H1 (cell line): ENCODE results near the gene HSPA4. TPM values are rescaled to one million over a fixed set of nuclear protein-coding genes. Genes with fewer than 3 reads are reported as not detected.

ENCODE experiments used
- CTCF ChIA-PET: fragments of 300-600 bp; sonication (Branson Sonifier 250); formaldehyde crosslinking; loops from one replicate; lab custom pipeline; 2021; ENCODE audit not compliant: partially characterized antibody; lab: Charles Lee
- POLR2A ChIA-PET: fragments of 300-600 bp; sonication (Branson Sonifier 250); formaldehyde crosslinking; loops from one replicate; lab custom pipeline; 2021; ENCODE audit warnings: inconsistent platforms; ENCODE audit not compliant: partially characterized antibody; lab: Charles Lee
- DNase-seq, 2 experiments: peaks; one replicate each; pipeline versions ENCODE4 v3.0.0 to v3.0.0-alpha.2; 2010 to 2022; ENCODE audit warnings: low spot score in 2 of 2, low read depth in 1 of 2, mixed read lengths in 1 of 2
- FAIRE-seq: peaks from 2 replicates; lab custom pipeline; 2011; peaks lifted over from hg19 to GRCh38; lab: Jason Lieb, UNC
- H2AFZ ChIP-seq: 2 replicates; pipeline ENCODE4 v1.8.1; 2012; ENCODE audit warnings: low read length, inconsistent platforms
- H2AK5ac ChIP-seq: 2 replicates; pipeline ENCODE4 v1.6.1; 2013; ENCODE audit warnings: low read depth, low read length
- H2BK120ac ChIP-seq: replicated peaks from 2 replicates; pipeline ENCODE3; 2013; ENCODE audit warnings: low read depth, low read length, inconsistent platforms
- H2BK12ac ChIP-seq: 2 replicates; pipeline ENCODE4 v1.6.1; 2013; ENCODE audit warnings: low read depth, low read length
- H2BK15ac ChIP-seq: 2 replicates; pipeline ENCODE4 v1.6.1; 2013; ENCODE audit warnings: low read length
- H2BK20ac ChIP-seq: 2 replicates; pipeline ENCODE4 v1.6.1; 2013; ENCODE audit warnings: low read length
- H2BK5ac ChIP-seq: 2 replicates; pipeline ENCODE4 v1.6.1; 2013; ENCODE audit warnings: low read depth, low read length
- H3K14ac ChIP-seq: 2 replicates; pipeline ENCODE4 v1.6.1; 2013; ENCODE audit warnings: inconsistent platforms; ENCODE audit not compliant: insufficient read length
- H3K18ac ChIP-seq: 2 replicates; pipeline ENCODE4 v1.6.1; 2013; ENCODE audit warnings: low read length; ENCODE audit errors: extremely low read depth
- H3K23ac ChIP-seq: 2 replicates; pipeline ENCODE4 v1.6.1; 2013; ENCODE audit warnings: inconsistent platforms; ENCODE audit not compliant: insufficient read length
- H3K23me2 ChIP-seq: 2 replicates; pipeline ENCODE4 v1.6.1; 2013; ENCODE audit warnings: low read depth, low read length
- H3K27ac ChIP-seq: 2 replicates; pipeline ENCODE4 v1.6.1; 2011; ENCODE audit warnings: low read depth, low read length, inconsistent platforms
- H3K27me3 ChIP-seq, 4 experiments: replicated peaks in 1 of 4; 1 replicate in 1 of 4; 2 replicates in 3 of 4; pipeline versions ENCODE4 v1.6.1 to v1.8.1; 2011 to 2013; ENCODE audit warnings: low read length in 3 of 4, mild to moderate bottlenecking in 3 of 4, inconsistent platforms in 2 of 4, mixed read lengths in 2 of 4, moderate library complexity in 1 of 4; ENCODE audit not compliant: control insufficient read depth in 3 of 4, insufficient read depth in 3 of 4; ENCODE audit errors: extremely low read depth in 1 of 4
- H3K36me3 ChIP-seq, 4 experiments: 2 replicates each; pipeline versions ENCODE4 v1.6.1 to v1.8.1; 2011 to 2013; ENCODE audit warnings: mild to moderate bottlenecking in 4 of 4, low read length in 3 of 4, moderate library complexity in 2 of 4, control low read depth in 1 of 4, inconsistent platforms in 1 of 4; ENCODE audit not compliant: insufficient read depth in 4 of 4, control insufficient read depth in 2 of 4
- H3K4ac ChIP-seq: replicated peaks from 2 replicates; pipeline ENCODE3; 2013; ENCODE audit warnings: low read length, low read depth, mixed read lengths, inconsistent platforms; ENCODE audit not compliant: insufficient read length
- H3K4me1 ChIP-seq, 4 experiments: replicated peaks in 1 of 4; 1 replicate in 1 of 4; 2 replicates in 3 of 4; pipeline versions ENCODE4 v1.6.1 to v1.8.1; 2011 to 2013; ENCODE audit warnings: low read length in 3 of 4, inconsistent platforms in 2 of 4, mixed read lengths in 1 of 4; ENCODE audit not compliant: insufficient read depth in 4 of 4, control insufficient read depth in 3 of 4
- H3K4me2 ChIP-seq, 2 experiments: 2 replicates each; pipeline versions ENCODE4 v1.6.1 to v1.8.1; 2011 to 2013; ENCODE audit warnings: low read depth in 2 of 2, low read length in 2 of 2, control low read depth in 1 of 2, inconsistent platforms in 1 of 2, mild to moderate bottlenecking in 1 of 2; ENCODE audit not compliant: insufficient read depth in 1 of 2
- H3K4me3 ChIP-seq, 4 experiments: fragments of 200-600, 300-600 bp in 1 of 4; sonication (generic), shearing (Covaris generic), sonication (Bioruptor Twin) in 1 of 4; 2 replicates each; pipeline versions ENCODE4 v1.5.1 to v1.8.1; 2011 to 2016; ENCODE audit warnings: low read length in 4 of 4, low read depth in 3 of 4, control low read depth in 2 of 4, inconsistent platforms in 2 of 4, mild to moderate bottlenecking in 2 of 4, mixed read lengths in 1 of 4, moderate library complexity in 1 of 4; ENCODE audit not compliant: insufficient read depth in 2 of 4; ENCODE audit errors: extremely low read depth in 1 of 4
- H3K56ac ChIP-seq: replicated peaks from 2 replicates; pipeline ENCODE3; 2013; ENCODE audit warnings: low read depth, mild to moderate bottlenecking, mixed read lengths, low read length, inconsistent platforms; ENCODE audit not compliant: insufficient read length
- H3K79me1 ChIP-seq: 2 replicates; pipeline ENCODE4 v1.6.1; 2013; ENCODE audit warnings: low read depth, low read length, control low read depth
- H3K79me2 ChIP-seq, 2 experiments: 2 replicates each; pipeline versions ENCODE4 v1.6.1 to v1.8.1; 2012 to 2013; ENCODE audit warnings: low read length in 2 of 2, mild to moderate bottlenecking in 2 of 2, inconsistent platforms in 1 of 2; ENCODE audit not compliant: insufficient read depth in 2 of 2, control insufficient read depth in 1 of 2
- H3K9ac ChIP-seq, 4 experiments: replicated peaks in 1 of 4; 1 replicate in 1 of 4; 2 replicates in 3 of 4; pipeline versions ENCODE4 v1.6.1 to v1.8.1; 2011 to 2013; ENCODE audit warnings: low read depth in 3 of 4, low read length in 3 of 4, control low read depth in 2 of 4, mild to moderate bottlenecking in 2 of 4, moderate library complexity in 2 of 4, inconsistent platforms in 1 of 4; ENCODE audit errors: extremely low read depth in 1 of 4
- H3K9me3 ChIP-seq, 2 experiments: 2 replicates each; pipeline versions ENCODE4 v1.6.1 to v1.8.1; 2012 to 2013; ENCODE audit warnings: mild to moderate bottlenecking in 2 of 2, moderate library complexity in 2 of 2, control low read depth in 1 of 2, inconsistent platforms in 1 of 2, low read depth in 1 of 2, low read length in 1 of 2, mixed read lengths in 1 of 2; ENCODE audit not compliant: insufficient read depth in 2 of 2
- H4K20me1 ChIP-seq, 2 experiments: replicated peaks in 1 of 2; 2 replicates each; pipeline versions ENCODE3 to v1.8.1; 2011 to 2013; ENCODE audit warnings: inconsistent platforms in 2 of 2, low read length in 2 of 2, mild to moderate bottlenecking in 1 of 2; ENCODE audit not compliant: insufficient read depth in 2 of 2, control insufficient read depth in 1 of 2
- H4K5ac ChIP-seq: 2 replicates; pipeline ENCODE4 v1.6.1; 2013; ENCODE audit warnings: low read length, low read depth, mixed read lengths, inconsistent platforms; ENCODE audit not compliant: insufficient read length
- H4K8ac ChIP-seq: 2 replicates; pipeline ENCODE4 v1.8.0; 2013; ENCODE audit warnings: mild to moderate bottlenecking, moderate library complexity, low read length, inconsistent platforms; ENCODE audit not compliant: insufficient read depth; ENCODE audit errors: extremely low read depth
- H4K91ac ChIP-seq: replicated peaks from 2 replicates; pipeline ENCODE3; 2013; ENCODE audit warnings: low read length, mixed read lengths, inconsistent platforms; ENCODE audit not compliant: insufficient read length
- CTBP2 ChIP-seq: IDR thresholded peaks from 2 replicates; pipeline ENCODE4 v1.7.0; 2011; ENCODE audit warnings: borderline replicate concordance, mild to moderate bottlenecking, moderate library complexity, mixed read lengths, low read length; ENCODE audit not compliant: insufficient read depth, insufficient read length
- EP300 ChIP-seq, 2 experiments: IDR thresholded peaks; 1 replicate in 1 of 2; 2 replicates in 1 of 2; pipeline ENCODE4 v1.6.1; 2011 to 2012; ENCODE audit warnings: low read depth in 2 of 2, low read length in 2 of 2, mild to moderate bottlenecking in 2 of 2, borderline replicate concordance in 1 of 2, inconsistent platforms in 1 of 2, moderate library complexity in 1 of 2
- JUND ChIP-seq: IDR thresholded peaks from 2 replicates; pipeline ENCODE4 v1.6.1; 2011; ENCODE audit warnings: mild to moderate bottlenecking, improper control_type of control experiment, low read length
- POU5F1 ChIP-seq: IDR thresholded peaks from 2 replicates; pipeline ENCODE4 v1.6.1; 2011; ENCODE audit warnings: low read depth, mild to moderate bottlenecking, low read length, moderate library complexity
- RAD21 ChIP-seq, 2 experiments: IDR thresholded peaks in 1 of 2; conservative IDR thresholded peaks in 1 of 2; 2 replicates each; pipeline ENCODE4 v1.6.1; 2011; ENCODE audit warnings: low read depth in 2 of 2, low read length in 2 of 2, improper control_type of control experiment in 1 of 2, inconsistent platforms in 1 of 2, mild to moderate bottlenecking in 1 of 2, moderate library complexity in 1 of 2
- SIRT6 ChIP-seq: IDR thresholded peaks from one replicate; pipeline ENCODE4 v1.7.1; 2012; ENCODE audit warnings: low read length, inconsistent platforms
- SP4 ChIP-seq: IDR thresholded peaks from 2 replicates; pipeline ENCODE4 v1.6.1; 2012; ENCODE audit warnings: low read length, inconsistent platforms
- TEAD4 ChIP-seq: IDR thresholded peaks from 2 replicates; pipeline ENCODE4 v1.6.1; 2012; ENCODE audit warnings: low read depth, low read length, inconsistent platforms, mixed read lengths
- USF2 ChIP-seq: IDR thresholded peaks from 2 replicates; pipeline ENCODE4 v1.6.1; 2011; ENCODE audit warnings: low read length, improper control_type of control experiment
- ZNF274 ChIP-seq: IDR thresholded peaks from 2 replicates; pipeline ENCODE4 v1.7.0; 2012; ENCODE audit warnings: low read length, borderline replicate concordance; ENCODE audit errors: extremely low read depth
- WGBS, 2 experiments: shearing (Covaris generic) in 1 of 2; methylation state at CpG; one replicate each; pipeline versions ENCODE4 v1.1.6 to v1.1.7; 2013 to 2015; ENCODE audit warnings: low lambda C conversion rate in 2 of 2, mixed read lengths in 2 of 2, inconsistent platforms in 1 of 2, low coverage in 1 of 2, missing lambda C conversion rate in 1 of 2; ENCODE audit not compliant: insufficient replicate concordance in 2 of 2, insufficient coverage in 1 of 2, insufficient read length in 1 of 2; ENCODE audit errors: extremely low coverage in 1 of 2, missing lambda C conversion rate in 1 of 2; 5-methylcytosine and 5-hydroxymethylcytosine counted together
- polyA plus RNA-seq, 7 experiments: library from polyadenylated mRNA; depleted of rRNA in 3 of 7; stranded (reverse) in 5 of 7; unstranded in 2 of 7; fragments of >200 nt in 5 of 7; fragments of 200-250 nt in 2 of 7; gene quantifications; 1 replicate in 5 of 7; 2 replicates in 1 of 7; 4 replicates in 1 of 7; pipeline versions ENCODE4 v1.2.1 to v1.2.3, GENCODE V29; 2011 to 2013; ENCODE audit warnings: missing spikeins in 2 of 7, mixed read lengths in 2 of 7
- total RNA-seq: library from RNA; stranded (reverse); fragmentation: NEBNext Ultra II Directional; extraction: Animal tissue kit (Norgen Biotek cat#: 25700); gene quantifications from 2 replicates; pipeline ENCODE4 v1.2.1, GENCODE V29; 2021

Gene HSPA4
- total and polyA plus RNA-seq, 2 of the 8 experiments (the other 6 are each of a cell fraction or from before 2014, with no cell fraction given): 28.9 to 445 TPM

- no peak overlapping the region for H3K14ac ChIP-seq
- no peak overlapping the region for H2AK5ac ChIP-seq
- H3K56ac ChIP-seq: no peak overlapping the region
- no peak overlapping the region for H2BK15ac ChIP-seq
- TF ChIP-seq POU5F1 (no peak), RAD21 (IDR thresholded peaks at IDR 0.05 in 1 of 2, conservative IDR thresholded peaks at IDR 0.05 in 1 of 2; ENCODE audit: low read depth in 2 of 2, low read length in 2 of 2) (no peak), USF2 (no peak), EP300 (IDR thresholded peaks at IDR 0.05; ENCODE audit: borderline replicate concordance in 1 of 2, low read depth in 2 of 2, low read length in 2 of 2) (no peak), SP4 (no peak), ZNF274 (no peak), SIRT6 (no peak), JUND (no peak), CTBP2 (no peak), TEAD4 (no peak)
- H2BK5ac ChIP-seq: no peak overlapping the region
- ChIA-PET CTCF (interaction anchor here (0.9 to 2.2 kb wide), 8 partner anchors 8 to 122 kb away, joined by 3 to 7 read pairs (median 4); no protein-coding TSS in a partner anchor), POLR2A (no interaction called here)
- no peaks in the 10 kb centered on the region for H3K36me3 ChIP-seq
- no peak overlapping the region for H2BK120ac ChIP-seq
- no peak overlapping the region for H3K23ac ChIP-seq
- no peak overlapping the region for H3K9ac ChIP-seq
- H4K91ac ChIP-seq: no peak overlapping the region
- no peak overlapping the region for H2BK12ac ChIP-seq
- no peak overlapping the region for H4K8ac ChIP-seq
- H2BK20ac ChIP-seq: no peak overlapping the region
- no peak overlapping the region for H3K27ac ChIP-seq
- no peak overlapping the region for H3K18ac ChIP-seq
- no peaks in the 10 kb centered on the region for H3K79me2 ChIP-seq
- H3K27me3 ChIP-seq: peaks cover 0 to 2% (median 0%) of the 10 kb centered on the region in 4 experiments; a peak in 1 of 7 replicates
- no peaks in the 10 kb centered on the region for H3K79me1 ChIP-seq
- H3K4ac ChIP-seq: no peak overlapping the region
- WGBS, 2 experiments: 94% methylated on average over 1 of the region's 1 CpG; no CpG with 5 or more reads in 1 of the 2 experiments
- H2AFZ ChIP-seq: no peak overlapping the region
- FAIRE-seq (no peak), DNase-seq (no peak)
- H4K20me1 ChIP-seq: no peaks in the 10 kb centered on the region
- H3K23me2 ChIP-seq: peaks cover 4% of the 10 kb centered on the region; the same call in 1 of the 2 replicates
- no peaks in the 10 kb centered on the region; a peak in 1 of 7 replicates for H3K4me1 ChIP-seq
- H4K5ac ChIP-seq: no peak overlapping the region
- no peak overlapping the region for H3K4me3 ChIP-seq
- no peak overlapping the region for H3K4me2 ChIP-seq
- H3K9me3 ChIP-seq: no peaks in the 10 kb centered on the region
Observed at GRCh38 chr5:133128066-133128465, 76.3 kb downstream of the HSPA4 start.
